ENCODE results near the gene RPL37A.
"Not testable (repeated sequence)": the region's sequence is repeated elsewhere in the genome, so short reads cannot be mapped to it uniquely, and the experiment has no call there.

RPL37A gene

DNA sequence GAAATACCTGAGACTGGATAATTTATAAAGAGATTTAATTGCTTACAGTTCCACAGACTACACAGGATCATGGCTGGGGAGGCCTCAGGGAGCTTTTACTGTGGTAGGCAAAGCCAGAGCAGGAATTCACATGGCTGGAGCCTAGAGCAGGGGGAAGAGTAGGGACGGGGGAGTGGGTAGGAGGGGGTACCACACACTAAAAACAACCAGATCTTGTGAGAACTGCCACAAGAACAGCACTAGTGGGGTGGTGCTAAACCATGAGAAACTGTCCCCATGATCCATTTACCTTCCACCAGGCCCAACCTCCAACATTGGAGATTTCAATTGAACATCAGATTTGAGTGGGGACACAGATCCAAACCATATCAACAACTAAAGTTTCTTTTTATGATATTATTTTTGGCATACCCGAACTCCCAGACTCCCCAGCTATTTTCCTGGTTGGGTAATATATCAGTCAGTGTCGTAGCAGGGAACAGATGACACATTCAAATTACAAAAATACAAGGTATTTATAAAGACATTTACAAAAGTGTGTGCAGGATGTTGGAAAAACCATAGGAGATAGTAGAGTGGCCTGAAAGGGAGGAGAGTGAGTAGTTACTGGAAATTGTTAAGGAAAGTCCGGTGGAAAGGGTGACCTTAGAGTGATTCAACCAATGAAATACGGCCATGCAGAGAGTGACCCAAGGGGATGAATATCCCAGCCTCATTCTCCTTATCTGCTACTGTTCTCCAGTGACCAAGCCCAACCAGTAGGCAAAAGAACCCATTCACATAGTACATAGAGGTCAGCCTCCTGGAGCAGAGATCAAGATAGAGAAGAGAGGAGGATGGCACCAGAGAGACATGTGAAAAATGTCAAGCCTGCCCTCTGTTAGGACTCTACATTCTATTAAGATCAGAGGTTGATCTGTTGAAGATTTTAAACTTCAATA, 8.8 kb downstream of the RPL37A start:
- H3K27me3 ChIP-seq (ENCODE audit: insufficient read depth, low read length), result no peaks in the 10 kb centered on the region
- peaks cover 23% of the 10 kb centered on the region for H3K36me3 ChIP-seq (ENCODE audit: insufficient read depth, low read length)
- H3K4me1 ChIP-seq (ENCODE audit: insufficient read depth, low read length), result no peaks in the 10 kb centered on the region
- H3K4me3 ChIP-seq (ENCODE audit: low read length), result no peak overlapping the region
- no peak overlapping the region for H2AFZ ChIP-seq (ENCODE audit: low read depth, low read length)
- no peaks in the 10 kb centered on the region for H3K9me3 ChIP-seq (ENCODE audit: low read length)

DNA sequence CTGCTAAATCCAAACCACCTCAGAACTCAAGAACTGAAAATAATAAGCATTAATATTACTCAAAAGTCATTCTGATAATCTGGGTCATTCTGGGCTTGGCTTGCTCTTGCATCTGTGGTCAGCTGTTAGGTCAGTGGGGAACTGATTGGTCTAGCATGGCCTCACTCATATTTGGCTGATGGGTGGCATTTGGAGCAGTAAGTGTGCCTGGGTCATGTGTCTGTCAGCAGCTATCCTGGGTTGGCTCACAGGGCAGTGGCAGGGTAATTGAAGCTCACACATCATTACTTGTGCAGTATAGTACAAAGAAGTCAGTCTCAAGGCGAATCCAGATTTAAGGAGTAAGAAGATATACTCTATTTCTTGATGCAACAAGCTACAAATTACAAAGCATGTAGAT, 9.6 kb downstream of the RPL37A start:
- Histone ChIP-seq H2AFZ (ENCODE audit: low read depth, low read length) (no peak overlapping the region), H3K4me3 (ENCODE audit: low read length) (no peak overlapping the region), H3K9me3 (ENCODE audit: low read length) (no peaks in the 10 kb centered on the region), H3K27me3 (ENCODE audit: insufficient read depth, low read length) (no peaks in the 10 kb centered on the region), H3K36me3 (ENCODE audit: insufficient read depth, low read length) (peaks cover 16% of the 10 kb centered on the region), H3K4me1 (ENCODE audit: insufficient read depth, low read length) (no peaks in the 10 kb centered on the region)

DNA sequence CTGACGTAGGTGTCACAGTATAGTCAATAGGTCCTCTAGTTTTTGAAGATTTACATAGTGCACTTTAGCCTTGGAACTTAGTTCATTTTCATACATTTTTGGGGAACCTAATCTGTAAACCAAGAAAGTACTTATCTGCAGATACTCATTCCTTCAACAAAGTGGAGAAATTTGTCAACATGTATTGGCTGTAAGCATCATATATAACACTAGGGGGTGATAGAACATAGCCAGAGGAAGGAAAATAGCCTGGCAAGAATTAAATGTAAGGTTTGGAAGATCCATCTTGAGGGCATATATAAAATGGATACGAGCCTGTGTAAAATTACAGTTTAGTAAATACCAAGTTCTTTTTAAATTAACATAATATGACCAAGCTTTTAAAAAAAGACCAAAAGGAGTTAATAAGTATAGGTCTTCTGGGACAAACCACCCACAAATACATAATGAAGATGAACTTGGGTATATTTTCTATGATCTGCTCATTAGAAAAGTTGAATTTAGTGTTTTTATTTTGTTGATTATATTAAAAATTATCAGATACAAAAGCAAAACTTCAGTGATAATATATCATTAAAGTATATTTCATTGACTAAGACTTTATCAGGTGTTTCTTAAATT, 18.2 kb downstream of the RPL37A start:
- Histone ChIP-seq H2AFZ (ENCODE audit: low read depth, low read length) (no peak overlapping the region), H3K4me3 (ENCODE audit: low read length) (no peak overlapping the region), H3K9me3 (ENCODE audit: low read length) (no peaks in the 10 kb centered on the region), H3K27me3 (ENCODE audit: insufficient read depth, low read length) (no peaks in the 10 kb centered on the region), H3K36me3 (ENCODE audit: insufficient read depth, low read length) (no peaks in the 10 kb centered on the region), H3K4me1 (ENCODE audit: insufficient read depth, low read length) (peaks cover 10% of the 10 kb centered on the region)

DNA sequence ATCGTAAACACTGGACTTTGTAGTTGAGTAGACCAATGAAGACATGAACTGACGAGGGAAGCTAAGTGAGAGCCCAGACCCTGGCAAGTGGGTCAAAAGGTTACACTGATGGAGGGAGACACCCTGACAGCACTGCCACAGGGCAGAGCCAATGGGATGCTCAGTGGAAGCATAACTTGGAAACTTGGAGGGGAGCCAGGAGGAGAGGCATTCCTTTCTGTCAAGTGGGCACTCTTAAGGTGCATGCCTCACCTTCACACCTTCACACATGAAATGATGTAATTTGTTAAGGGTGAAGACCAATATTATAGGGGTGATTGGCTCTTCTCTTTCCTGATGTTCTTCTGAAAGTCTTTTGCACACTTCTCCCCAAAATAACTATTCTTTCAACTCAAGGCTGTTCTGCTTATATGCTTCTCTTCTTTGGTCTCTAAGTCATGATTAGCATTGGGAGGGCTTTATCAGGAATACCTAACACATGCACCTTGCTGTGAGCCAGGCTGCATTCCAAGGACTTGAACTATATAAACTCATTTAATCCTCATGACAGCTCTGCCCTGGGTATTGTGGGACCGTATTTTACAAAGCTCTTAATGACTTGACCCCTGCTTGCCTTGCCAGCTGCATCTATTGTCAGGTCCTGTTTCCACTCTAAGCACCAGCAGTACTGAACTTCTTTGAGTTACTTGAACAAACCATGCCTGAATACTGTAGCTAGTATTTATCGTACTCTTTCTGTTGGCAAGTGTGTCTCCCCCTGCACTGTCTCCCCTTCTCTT, 19.0 kb downstream of the RPL37A start:
- Histone ChIP-seq H3K4me1 (ENCODE audit: insufficient read depth, low read length) (peaks cover 10% of the 10 kb centered on the region), H2AFZ (ENCODE audit: low read depth, low read length) (no peak overlapping the region), H3K4me3 (ENCODE audit: low read length) (no peak overlapping the region), H3K27me3 (ENCODE audit: insufficient read depth, low read length) (no peaks in the 10 kb centered on the region), H3K9me3 (ENCODE audit: low read length) (no peaks in the 10 kb centered on the region), H3K36me3 (ENCODE audit: insufficient read depth, low read length) (no peaks in the 10 kb centered on the region)

DNA sequence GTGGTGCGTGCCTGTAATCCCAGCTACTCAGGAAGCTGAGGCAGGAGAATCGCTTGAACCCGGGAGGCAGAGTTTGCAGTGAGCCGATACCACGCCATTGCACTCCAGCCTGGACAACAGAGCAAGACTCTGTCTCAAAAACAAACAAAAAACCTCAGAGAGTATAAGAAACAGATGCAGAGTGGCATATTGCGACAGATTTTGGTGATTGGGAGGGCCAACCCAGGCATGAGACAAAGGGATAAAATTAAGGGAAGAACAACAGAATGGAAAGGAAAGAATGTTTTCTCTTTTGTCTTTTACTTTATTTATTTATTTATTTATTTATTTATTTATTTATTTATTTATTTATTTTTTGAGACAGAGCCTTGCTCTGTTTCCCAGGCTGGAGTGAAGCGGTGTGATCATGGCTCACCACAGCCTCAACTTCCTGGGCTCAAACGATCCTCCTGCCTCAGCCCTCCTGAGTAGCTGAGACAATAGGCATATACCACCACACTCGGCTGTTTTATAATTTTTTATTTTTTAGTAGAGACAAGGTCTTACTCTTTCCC, 20.0 kb downstream of the RPL37A start:
- H2AFZ ChIP-seq (ENCODE audit: low read depth, low read length); H3K4me1 ChIP-seq (ENCODE audit: insufficient read depth, low read length); H3K36me3 ChIP-seq (ENCODE audit: insufficient read depth, low read length); H3K4me3 ChIP-seq (ENCODE audit: low read length); H3K9me3 ChIP-seq (ENCODE audit: low read length); H3K27me3 ChIP-seq (ENCODE audit: insufficient read depth, low read length): not testable (repeated sequence)

DNA sequence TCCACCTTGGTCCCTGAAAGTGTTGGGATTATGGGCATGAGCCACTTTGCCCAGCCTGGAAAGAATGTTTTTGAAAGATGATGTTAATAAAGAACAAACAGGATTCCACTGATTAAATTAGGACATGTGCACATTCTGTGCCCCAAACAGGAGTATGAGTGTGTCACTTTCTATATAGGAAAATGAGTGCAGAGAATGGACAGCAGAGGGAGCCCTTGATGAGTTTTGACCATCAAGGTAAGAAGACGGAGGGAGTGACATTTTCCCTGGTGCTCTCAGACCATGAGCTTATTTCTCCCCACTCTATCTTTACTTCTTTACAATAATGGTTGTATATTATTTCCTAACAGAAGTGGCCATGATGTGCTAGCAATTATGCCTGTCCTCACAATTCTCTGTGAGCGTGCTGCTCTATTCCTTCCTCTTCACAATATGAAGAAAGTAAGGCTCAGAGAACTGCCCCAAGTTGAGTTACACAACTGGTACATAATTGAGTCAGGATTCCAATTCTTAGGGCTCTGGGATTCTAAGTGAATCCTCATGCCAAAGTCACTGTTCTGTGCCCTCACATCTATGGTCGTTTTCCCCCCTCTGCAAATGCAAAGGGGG, 20.6 kb downstream of the RPL37A start:
- Histone ChIP-seq H3K4me1 (ENCODE audit: insufficient read depth, low read length) (peaks cover 10% of the 10 kb centered on the region), H3K36me3 (ENCODE audit: insufficient read depth, low read length) (no peaks in the 10 kb centered on the region)

DNA sequence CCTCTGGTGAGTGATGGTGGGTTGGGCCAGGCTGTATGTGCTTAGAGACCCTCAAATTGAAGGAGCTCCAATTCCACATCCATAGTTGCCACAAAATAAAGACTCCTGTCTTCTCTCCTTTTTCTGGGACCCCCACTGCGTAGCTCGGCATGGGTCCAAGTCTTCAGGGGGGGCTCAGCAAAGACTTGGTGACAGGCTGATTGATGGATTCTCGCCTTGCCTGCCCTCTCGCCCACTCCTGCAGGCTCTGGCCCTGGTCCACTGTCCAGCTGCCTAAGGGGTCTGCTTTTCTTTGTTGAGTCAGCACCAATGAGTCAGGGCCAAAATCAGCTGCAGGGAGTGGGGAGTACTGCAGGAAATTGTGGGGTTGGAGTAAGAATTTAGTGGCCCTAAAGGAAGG, 21.5 kb downstream of the RPL37A start:
- Histone ChIP-seq H3K4me1 (ENCODE audit: insufficient read depth, low read length) (peaks cover 10% of the 10 kb centered on the region), H3K4me3 (ENCODE audit: low read length) (no peak overlapping the region), H3K36me3 (ENCODE audit: insufficient read depth, low read length) (no peaks in the 10 kb centered on the region), H2AFZ (ENCODE audit: low read depth, low read length) (no peak overlapping the region), H3K9me3 (ENCODE audit: low read length) (no peaks in the 10 kb centered on the region), H3K27me3 (ENCODE audit: insufficient read depth, low read length) (no peaks in the 10 kb centered on the region)

More for the DNA sequence above, 20.6 kb downstream of the RPL37A start:
- Histone ChIP-seq H3K27me3 (ENCODE audit: insufficient read depth, low read length) (no peaks in the 10 kb centered on the region), H2AFZ (ENCODE audit: low read depth, low read length) (no peak overlapping the region), H3K9me3 (ENCODE audit: low read length) (no peaks in the 10 kb centered on the region), H3K4me3 (ENCODE audit: low read length) (no peak overlapping the region)

DNA sequence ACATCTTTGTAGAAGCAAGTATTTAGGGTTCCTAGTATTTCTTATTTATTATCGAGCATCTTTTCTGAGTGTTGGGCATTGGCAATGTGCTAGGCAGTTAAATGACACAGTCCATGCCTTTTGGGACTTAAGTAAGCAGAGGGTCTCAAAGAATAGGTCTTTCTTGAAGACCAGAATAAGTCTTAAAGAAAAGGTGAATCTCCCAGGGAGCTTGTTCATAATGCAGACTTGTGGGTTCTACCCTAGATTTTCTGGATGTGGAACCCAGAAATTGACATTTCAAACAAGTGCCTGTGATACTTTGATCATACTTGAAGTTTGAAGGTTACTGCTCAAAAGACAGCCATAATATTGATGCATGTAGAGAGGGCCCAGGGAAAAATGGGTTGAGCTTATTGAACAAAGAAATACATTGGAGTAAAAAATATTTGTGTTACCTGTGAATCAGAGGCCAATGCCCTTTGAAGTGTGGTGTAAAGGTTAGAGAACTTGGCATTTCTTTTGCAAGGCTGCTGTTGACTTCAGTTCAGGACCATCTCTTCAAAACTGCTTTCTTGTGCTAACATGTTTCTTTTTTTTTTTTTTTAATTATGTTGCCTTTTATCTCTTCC, 24.4 kb downstream of the RPL37A start:
- Histone ChIP-seq H3K4me1 (ENCODE audit: insufficient read depth, low read length) (peaks cover 3% of the 10 kb centered on the region), H2AFZ (ENCODE audit: low read depth, low read length) (no peak overlapping the region), H3K9me3 (ENCODE audit: low read length) (no peaks in the 10 kb centered on the region), H3K27me3 (ENCODE audit: insufficient read depth, low read length) (no peaks in the 10 kb centered on the region), H3K36me3 (ENCODE audit: insufficient read depth, low read length) (no peaks in the 10 kb centered on the region), H3K4me3 (ENCODE audit: low read length) (no peak overlapping the region)

DNA sequence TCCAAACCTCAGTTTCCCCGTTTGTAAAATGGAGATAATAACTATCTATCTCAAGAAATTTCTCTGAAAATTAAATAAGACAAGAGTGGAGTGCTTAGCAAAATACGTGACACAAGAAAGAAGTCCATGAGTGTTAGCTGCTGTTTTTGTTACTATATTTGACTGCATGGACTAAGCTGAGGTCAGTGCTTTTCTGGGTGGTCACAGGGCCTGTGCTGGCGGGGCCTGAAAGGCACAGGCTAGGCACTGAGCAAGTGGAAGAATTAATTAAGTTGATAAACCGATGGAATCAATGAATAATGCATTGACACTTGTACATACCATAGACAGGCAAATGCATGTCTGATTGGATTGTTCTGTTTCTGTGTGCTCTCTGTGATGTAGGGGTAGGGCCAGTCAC, 27.3 kb downstream of the RPL37A start:
- no peak overlapping the region for H2AFZ ChIP-seq (ENCODE audit: low read depth, low read length)
- H3K4me3 ChIP-seq (ENCODE audit: low read length), result no peak overlapping the region
- H3K36me3 ChIP-seq (ENCODE audit: insufficient read depth, low read length), result no peaks in the 10 kb centered on the region
- no peaks in the 10 kb centered on the region for H3K9me3 ChIP-seq (ENCODE audit: low read length)
- H3K27me3 ChIP-seq (ENCODE audit: insufficient read depth, low read length), result no peaks in the 10 kb centered on the region
- H3K4me1 ChIP-seq (ENCODE audit: insufficient read depth, low read length), result no peaks in the 10 kb centered on the region

DNA sequence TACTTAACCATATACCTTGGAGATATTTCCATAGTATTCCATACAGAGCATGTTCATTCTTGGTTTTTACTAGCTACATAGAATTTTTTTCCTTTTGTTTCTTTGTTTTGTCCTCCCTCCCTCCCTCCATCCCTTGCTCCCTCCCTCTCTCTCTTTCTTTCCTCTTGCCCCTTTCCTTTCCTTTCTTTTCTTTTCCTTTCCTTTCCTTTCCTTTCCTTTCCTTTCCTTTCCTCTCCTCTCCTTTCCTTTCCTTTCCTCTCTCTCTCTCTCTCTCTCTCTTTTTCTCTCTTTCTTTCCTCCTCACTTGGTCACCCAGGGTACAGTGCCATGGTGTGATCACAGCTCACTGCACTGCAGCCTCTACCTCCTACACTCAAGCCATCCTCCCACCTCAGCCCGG, 28.3 kb downstream of the RPL37A start:
- Histone ChIP-seq H3K9me3 (ENCODE audit: low read length) (no peaks in the 10 kb centered on the region), H3K36me3 (ENCODE audit: insufficient read depth, low read length) (no peaks in the 10 kb centered on the region), H3K27me3 (ENCODE audit: insufficient read depth, low read length) (no peaks in the 10 kb centered on the region), H3K4me3 (ENCODE audit: low read length) (no peak overlapping the region), H2AFZ (ENCODE audit: low read depth, low read length) (no peak overlapping the region), H3K4me1 (ENCODE audit: insufficient read depth, low read length) (no peaks in the 10 kb centered on the region)

DNA sequence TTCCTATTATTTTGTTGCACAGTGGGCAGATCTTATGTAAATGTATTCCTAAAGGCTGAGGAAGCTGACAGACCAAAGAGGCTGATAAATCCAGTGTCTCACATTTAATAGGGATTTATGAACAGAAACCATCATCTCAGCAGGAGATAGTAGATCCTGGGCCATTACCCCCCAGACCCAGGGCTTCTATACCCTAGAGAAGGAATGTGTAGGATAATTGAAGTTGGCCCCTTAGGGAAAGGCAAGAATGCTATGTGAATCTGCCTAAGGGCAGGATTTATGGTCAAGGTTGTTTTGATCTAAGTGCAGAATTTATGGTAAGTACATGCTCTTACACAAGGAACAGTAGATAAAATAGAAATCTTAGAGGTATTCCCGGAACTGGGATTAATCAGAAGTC, 29.0 kb downstream of the RPL37A start:
- H2AFZ ChIP-seq (ENCODE audit: low read depth, low read length), result no peak overlapping the region
- no peaks in the 10 kb centered on the region for H3K4me1 ChIP-seq (ENCODE audit: insufficient read depth, low read length)
- no peaks in the 10 kb centered on the region for H3K36me3 ChIP-seq (ENCODE audit: insufficient read depth, low read length)
- no peak overlapping the region for H3K4me3 ChIP-seq (ENCODE audit: low read length)
- no peaks in the 10 kb centered on the region for H3K27me3 ChIP-seq (ENCODE audit: insufficient read depth, low read length)
- H3K9me3 ChIP-seq (ENCODE audit: low read length), result no peaks in the 10 kb centered on the region

DNA sequence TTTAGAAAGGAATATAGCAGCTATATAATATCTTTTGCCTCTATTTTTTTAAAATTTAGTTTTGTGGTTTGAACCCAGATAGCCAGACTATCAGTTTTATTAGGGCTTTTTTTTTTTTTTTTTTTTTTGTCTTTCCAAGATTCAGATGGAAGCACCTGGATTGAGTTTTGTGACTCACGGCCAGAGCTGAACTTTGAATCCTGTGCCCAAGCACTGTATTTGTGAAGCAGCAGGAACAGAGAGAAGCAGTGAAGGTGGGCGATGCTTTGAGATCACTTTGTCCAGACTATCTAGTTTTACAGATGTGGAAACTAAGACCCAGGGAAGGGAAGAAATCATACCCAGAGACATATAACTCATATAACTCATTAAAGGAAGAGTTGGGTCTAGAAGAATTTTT, 33.9 kb downstream of the RPL37A start:
- Histone ChIP-seq H3K9me3 (ENCODE audit: low read length) (no peaks in the 10 kb centered on the region), H2AFZ (ENCODE audit: low read depth, low read length) (no peak overlapping the region), H3K4me1 (ENCODE audit: insufficient read depth, low read length) (peaks cover 16% of the 10 kb centered on the region), H3K36me3 (ENCODE audit: insufficient read depth, low read length) (no peaks in the 10 kb centered on the region), H3K4me3 (ENCODE audit: low read length) (no peak overlapping the region), H3K27me3 (ENCODE audit: insufficient read depth, low read length) (no peaks in the 10 kb centered on the region)

All from neuron (in vitro differentiated cells).